ENCODE results near the gene DSG4.
"Not testable (repeated sequence)": the region's sequence is repeated elsewhere in the genome, so short reads cannot be mapped to it uniquely, and the experiment has no call there.

The DSG4 gene, protein sequence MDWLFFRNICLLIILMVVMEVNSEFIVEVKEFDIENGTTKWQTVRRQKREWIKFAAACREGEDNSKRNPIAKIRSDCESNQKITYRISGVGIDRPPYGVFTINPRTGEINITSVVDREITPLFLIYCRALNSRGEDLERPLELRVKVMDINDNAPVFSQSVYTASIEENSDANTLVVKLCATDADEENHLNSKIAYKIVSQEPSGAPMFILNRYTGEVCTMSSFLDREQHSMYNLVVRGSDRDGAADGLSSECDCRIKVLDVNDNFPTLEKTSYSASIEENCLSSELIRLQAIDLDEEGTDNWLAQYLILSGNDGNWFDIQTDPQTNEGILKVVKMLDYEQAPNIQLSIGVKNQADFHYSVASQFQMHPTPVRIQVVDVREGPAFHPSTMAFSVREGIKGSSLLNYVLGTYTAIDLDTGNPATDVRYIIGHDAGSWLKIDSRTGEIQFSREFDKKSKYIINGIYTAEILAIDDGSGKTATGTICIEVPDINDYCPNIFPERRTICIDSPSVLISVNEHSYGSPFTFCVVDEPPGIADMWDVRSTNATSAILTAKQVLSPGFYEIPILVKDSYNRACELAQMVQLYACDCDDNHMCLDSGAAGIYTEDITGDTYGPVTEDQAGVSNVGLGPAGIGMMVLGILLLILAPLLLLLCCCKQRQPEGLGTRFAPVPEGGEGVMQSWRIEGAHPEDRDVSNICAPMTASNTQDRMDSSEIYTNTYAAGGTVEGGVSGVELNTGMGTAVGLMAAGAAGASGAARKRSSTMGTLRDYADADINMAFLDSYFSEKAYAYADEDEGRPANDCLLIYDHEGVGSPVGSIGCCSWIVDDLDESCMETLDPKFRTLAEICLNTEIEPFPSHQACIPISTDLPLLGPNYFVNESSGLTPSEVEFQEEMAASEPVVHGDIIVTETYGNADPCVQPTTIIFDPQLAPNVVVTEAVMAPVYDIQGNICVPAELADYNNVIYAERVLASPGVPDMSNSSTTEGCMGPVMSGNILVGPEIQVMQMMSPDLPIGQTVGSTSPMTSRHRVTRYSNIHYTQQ
- 0 reads per million in 4 experiments for total RNA-seq

DNA sequence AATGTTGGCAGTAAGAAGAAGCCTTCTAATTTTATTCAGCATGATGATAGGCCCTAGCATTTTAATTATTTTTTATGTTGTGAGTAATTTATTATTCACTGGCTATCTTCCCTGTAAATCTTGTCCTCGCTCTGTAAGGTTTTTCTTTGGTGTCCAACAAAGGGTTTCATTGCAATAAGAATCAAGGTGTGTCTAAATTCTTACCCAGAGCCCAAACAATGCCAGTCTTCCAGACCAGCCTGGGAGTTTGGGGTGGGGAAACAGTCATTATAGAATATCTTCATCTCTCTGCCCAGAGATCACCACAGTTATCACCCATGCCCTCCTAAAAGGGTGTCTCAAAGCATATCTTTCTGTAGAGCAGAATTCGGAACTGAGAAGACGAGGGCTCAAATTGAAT is at the start of gene DSG4:
Gene DSG4 (plus strand): TSS at position 301 of the 400 bp plus-strand sequence. CDS start 135 bp downstream, outside the sequence.
- no peak for DNase-seq

DNA sequence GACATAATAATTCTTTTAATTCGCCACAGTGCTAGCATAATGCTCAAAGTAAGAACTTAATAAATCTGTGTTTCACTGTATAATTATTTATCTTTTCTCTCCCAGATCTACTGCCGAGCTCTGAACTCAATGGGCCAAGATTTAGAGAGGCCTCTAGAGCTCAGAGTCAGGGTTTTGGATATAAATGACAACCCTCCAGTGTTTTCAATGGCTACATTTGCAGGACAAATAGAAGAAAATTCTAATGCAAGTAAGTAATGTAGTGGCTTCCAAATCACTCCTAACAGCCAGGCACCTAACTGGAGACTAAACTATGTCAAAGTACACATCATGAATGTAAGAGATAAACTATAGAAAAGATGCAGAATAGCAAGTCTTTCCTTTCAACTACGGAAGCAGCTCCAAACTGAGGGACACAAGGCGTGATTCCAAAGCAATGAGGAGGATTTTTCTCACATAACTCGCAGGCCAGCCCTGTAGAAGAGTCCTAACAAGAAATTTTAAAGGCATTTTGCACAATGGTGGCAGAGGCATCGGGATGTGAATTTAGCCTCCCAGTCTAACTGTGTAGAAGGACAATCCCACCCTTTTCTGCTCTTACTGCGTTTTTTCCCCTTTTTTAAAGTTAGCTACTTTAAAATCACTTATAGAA is 46.7 kb upstream of the DSG4 start:
- no peak for DNase-seq

DNA sequence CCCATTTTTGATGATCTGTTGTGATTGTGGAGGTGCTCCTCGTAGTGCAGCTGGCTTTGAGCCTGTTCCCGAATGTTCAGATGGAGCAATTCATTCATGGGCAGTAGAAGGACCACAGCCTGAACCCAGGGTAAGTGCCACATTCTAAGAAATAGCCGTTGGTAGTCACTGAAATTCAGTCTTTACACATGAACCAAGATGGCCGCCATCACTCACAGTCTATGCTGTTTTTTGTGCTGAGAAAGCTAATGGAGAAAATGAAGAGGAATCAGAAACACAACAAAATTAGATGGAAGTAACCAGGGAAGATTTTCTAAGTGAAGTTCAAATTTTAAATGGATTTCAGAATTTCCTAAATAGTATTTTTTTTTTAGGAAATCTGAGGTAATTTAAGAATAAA is 33.1 kb upstream of the DSG4 start:
- no peak for DNase-seq

DNA sequence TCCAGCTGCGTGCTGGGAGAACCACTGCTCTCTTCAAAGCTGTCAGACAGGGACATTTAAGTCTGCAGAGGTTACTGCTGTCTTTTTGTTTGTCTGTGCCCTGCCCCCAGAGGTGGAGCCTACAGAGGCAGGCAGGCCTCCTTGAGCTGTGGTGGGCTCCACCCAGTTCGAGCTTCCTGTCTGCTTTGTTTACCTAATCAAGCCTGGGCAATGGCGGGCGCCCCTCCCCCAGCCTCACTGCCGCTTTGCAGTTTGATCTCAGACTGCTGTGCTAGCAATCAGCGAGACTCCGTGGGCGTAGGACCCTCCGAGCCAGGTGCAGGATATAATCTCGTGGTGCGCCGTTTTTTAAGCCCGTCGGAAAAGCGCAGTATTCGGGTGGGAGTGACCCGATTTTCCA is 23.2 kb upstream of the DSG4 start:
- DNase-seq, result not testable (repeated sequence)

DNA sequence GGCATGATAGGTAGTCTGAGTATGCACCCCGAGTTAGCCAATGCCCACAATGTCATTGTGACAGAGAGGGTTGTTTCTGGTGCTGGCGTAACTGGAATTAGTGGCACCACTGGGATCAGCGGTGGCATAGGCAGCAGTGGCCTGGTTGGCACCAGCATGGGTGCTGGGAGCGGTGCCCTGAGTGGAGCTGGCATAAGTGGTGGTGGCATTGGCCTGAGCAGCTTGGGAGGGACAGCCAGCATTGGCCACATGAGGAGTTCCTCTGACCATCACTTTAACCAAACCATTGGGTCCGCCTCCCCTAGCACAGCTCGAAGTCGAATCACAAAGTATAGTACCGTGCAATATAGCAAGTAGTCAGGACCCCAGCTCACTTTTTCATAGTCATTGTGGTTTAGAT is 21.6 kb upstream of the DSG4 start:
- DNase-seq, result no peak

DNA sequence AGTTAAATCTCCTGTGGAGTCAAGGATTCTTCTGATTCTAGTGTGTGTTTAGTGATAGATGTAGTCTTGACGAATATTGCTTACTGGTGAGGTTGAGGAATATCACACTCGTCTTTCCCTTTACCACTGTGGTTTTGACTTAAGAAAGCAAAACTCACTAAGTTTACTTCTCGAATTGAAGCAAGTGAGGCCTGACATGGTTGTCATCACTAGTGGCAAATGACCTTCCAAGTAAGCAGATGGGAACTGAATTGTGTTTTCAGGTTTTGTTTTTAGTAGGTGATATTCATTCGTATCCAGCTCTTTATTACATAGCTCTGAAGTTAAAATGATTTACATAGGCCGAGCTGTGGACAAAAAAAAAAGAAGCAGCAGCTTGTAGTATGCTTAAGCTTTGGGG is 20.6 kb upstream of the DSG4 start:
- DNase-seq, result no peak

DNA sequence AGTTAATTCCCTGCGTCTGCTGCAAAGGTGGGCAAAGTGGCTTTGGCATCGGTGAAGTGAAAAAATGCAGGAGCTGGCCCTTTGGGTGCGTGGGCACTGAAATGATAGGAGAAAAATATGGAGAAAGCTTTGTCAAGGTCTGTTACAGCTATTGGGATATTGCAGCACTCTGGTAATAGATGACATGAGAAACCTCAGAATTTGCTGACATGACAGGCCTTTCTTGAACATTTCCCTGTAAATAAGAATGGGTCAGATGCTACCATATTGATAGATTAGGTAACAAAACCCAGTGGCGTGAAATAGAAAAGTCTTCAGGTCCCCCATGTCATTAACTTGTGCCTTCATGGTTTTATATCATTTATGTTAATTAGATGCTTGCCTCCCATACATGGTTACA is 12.4 kb upstream of the DSG4 start:
- DNase-seq, result no peak

DNA sequence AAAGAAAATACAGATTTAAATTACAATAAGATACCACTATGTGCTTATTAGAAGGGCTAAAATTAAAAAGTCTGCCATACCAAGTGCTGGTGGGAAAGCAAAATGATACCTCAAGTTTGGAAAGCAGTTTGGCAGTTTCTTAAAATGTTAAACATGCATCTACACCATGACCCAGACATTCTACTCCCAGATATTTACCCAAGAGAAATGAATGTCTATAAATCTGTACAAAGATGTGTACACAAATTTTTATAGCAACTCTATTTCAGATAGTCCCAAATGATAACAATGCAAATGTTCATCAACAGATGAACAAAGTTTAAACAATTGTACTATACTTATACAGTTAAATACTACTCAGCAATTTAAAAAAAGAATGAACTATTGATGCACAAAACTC is 7.1 kb upstream of the DSG4 start:
- no peak for DNase-seq

DNA sequence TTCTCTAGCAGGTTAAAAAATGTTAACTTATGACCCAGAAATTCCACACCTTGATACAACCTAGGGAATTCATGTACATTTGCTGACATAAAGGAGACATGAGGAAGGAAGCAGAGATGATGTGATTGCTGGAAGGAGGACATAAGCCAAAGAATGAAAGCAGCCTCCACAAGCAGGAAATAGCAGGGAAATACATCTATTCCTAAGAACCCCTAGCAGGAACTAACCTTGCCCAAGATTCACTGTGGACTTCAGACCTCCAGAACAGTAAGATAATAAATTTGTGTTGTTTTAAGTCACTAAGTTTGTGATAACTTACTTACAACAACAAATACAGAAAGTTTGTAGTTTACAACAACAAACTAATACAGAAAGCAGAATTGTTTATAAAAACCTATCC is 4.6 kb upstream of the DSG4 start:
- DNase-seq, result no peak

DNA sequence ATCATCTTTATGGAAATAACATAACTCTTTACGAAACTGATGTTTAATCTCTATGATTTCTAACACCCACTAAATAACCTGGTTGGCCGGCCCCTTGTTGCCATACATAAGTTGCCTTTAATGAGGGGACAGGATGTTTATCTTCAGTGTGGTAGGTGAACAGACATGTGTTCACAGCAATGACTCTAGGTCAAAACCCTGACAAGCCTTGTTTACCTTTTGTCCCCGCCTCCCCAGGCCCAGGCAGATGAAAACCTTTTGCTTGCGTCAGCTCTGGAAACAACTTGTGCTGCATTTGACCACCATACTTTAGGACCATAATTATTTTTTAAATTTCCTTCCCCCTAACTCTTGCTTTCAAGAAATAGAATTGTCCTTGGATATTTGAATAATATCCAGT is 2.9 kb upstream of the DSG4 start:
- no peak for DNase-seq

DNA sequence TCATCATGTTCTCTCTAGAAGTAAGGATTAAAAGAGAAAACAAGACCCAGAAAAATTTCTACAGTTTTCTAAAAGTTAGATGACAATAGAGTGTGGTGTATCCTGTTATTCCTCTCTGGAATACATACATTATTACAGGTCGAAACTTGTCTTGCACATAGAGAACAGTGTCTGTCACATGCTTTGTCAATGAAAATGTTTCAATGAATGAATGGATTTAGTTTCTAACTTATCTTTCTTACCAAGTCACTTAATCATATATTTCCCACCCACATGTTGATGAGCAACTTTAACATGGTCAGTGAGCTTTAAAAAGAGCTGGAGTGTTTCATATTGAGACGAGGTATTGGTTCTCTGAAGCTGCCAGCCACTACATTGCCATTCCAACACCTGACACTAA is 4.3 kb downstream of the DSG4 start:
- DNase-seq, result no peak

DNA sequence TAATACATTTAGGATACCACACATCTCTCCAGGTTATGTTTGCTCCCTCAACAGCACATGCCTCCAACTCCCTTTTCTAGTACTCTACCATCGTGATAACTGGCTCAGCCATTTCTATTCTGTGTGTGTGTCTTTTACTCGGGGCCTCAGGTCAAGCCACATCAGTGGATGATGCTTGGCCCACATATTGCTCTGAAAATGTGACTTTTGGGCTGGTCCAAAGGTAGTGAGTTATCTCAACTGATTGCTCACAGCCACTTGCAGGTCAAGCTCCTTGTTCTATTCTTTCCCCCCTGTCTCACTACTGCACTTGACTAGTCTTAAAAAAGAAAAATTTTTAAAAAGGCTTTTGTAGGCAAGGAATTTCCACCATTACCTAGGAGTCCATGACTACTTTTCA is 5.5 kb downstream of the DSG4 start:
- DNase-seq, result no peak

DNA sequence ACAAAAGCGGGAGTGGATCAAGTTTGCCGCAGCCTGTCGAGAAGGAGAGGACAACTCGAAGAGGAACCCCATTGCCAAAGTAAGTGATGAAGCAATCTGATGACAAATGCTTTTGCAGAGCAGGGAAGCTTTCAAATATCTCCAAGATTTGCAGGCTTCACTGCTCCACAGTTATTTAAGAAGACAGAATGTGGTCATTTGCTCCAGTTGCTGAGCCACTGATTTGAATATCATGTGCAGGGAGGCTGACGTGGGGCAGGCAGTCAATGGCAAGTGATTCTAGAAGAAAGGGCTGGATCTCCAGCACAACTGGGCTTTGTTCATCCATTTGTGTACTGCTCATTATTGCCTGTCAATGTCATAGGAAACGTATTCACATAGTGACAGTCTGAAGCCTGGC is 10.2 kb downstream of the DSG4 start:
- no peak for DNase-seq

DNA sequence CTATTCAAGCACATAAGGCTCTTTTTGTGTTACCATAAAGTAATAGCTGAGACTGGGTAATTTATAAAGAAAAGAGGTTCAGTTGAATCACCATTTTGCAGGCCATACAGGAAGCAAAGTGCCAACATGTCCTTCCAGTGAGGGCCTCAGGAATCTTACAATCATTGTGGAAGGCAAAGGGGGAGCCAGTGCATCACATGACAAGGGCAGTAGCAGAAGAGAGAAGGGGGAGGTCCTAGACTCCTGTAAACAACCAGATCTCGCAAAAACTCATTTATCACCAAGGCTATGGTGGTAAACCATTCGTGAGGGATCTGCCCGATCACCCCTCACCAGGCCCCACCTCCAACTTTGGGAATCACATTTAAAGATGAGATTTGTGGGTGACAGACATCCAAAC is 16.7 kb downstream of the DSG4 start:
- DNase-seq, result no peak

DNA sequence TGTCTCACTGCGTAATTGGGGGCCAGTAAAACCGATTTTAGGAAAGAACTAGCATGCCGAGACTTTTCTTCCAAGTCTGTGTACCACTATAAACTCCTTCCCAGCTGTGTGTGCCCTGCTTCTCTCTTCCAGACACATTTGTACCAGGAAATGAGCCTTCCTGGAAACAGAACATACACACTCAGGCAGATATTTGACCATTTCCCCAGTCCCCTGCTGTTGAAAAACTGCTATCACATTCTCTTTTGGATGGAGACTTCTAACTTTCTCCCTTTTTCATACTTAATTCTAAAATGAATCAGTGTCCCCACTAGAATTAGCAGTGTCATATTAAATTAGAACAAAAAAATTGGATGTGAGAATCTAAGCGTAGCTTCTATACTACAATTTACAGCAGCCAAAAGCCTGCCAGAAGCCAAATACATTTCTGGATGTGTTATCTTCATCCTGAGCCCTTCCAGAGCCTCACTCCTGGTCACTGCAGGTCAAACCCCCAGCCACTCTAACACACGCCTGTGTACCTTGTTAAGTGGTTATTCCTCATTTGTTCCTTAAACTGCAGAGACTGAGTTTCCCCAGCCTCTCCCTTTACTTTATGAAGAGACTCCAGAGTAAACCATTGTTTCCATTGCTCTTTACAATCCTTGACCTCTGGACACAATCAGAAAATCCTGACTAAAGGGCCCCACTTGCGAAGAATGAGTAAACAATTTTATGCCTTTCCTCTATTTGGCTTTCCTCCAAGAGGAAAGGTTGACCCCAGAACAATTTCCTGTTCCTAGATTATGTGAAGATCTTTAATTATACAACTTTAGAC is 20.4 kb downstream of the DSG4 start:
- no peak for DNase-seq

DNA sequence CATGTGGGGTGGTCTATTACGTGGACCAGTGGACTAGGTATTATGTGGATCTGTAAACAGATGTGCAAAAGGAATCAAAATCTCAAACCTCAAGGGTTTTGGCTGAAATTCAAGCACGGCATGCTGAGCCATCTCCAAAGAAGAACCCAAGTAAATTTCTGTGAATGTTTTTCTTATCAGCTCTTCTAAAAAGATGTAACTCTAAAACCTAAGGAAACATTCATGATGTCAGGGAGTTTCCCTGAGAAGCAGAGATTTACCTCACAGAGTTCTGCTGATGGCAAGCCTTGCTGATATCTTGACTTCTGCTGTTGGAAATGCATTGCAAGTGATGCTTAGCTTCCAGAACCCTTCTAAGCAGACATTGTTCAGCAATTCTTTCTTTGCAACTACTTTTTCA is 21.6 kb downstream of the DSG4 start:
- no peak for DNase-seq

DNA sequence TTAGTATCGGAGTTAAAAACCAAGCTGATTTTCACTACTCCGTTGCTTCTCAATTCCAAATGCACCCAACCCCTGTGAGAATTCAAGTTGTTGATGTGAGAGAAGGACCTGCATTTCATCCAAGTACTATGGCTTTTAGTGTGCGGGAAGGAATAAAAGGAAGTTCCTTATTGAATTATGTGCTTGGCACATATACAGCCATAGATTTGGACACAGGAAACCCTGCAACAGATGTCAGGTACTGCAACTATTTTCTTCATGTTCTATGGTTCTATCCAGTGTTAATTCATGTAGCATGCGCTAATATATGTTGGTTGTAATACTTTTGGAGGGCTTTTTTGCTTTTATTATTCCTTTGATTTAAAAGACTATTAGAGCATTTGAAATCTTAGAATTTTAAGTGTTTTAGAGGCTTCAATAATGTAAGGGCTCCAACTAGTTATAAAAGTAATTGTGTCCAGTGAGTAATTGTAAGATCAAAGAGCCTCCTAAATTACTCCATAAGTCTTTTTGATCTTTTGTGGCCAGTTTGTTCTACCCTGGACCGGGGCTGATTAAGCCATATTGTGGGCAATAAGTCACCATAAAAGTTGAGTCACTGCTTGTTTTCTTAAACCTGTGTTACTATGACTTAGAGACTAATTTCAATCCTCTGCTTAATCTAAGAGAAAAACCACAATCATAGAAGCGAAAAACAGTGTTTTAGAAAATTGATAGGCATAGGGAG is 22.9 kb downstream of the DSG4 start:
- no peak for DNase-seq

DNA sequence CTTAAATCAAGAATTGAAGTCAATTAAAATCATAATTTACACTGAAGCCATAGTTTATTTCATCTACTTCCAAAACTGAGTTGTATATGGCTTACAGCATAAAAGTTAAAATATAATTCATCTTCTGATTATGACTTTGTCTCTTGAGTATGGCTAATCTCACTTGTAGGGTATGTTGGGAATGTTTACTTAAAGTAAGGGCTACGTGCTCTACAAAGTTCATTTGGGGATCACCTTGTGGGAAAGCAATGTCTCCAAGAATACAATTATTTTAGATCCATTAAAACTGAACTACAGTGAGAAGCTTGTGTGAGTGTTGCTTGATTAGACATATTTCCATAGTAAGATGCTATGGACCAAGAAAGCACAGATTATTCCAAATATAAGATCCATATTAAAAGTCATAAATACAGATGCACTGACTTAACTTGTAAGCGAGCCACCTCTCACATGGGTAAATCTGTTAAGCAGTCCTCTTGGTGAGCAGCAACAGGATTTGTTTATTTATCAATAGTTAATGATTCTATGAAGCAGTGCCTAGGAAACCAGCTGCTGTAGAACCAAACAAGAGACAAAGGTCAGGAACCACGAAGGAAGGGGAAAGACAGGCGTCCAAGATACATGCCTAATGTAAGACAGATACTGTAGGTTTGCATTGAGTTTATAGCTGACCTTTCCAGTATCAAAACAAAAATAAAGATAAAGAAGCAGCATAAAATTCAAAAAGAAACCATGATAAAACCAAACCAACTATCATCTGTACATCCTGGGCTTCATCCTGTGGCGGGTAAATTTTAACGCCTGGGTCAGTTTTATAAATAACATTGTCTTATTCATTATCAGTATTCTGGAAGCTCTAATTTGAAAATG is 24.8 kb downstream of the DSG4 start:
- no peak for DNase-seq

DNA sequence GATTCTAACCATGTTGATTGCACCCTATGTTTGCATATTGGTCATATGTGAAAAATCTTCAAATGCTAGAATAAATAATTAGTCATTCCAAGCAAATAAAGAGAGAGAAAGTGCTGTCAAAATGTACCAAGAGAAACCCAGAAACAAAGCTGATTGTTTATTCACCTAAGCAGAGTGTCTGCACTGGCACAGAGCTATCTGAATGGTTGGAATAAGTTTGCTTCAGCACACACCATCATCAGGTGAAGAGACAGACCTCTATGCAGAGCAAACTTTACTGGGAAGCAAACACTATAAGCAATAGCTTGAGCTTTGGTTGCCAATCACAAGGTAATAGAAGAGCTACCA is 25.4 kb downstream of the DSG4 start:
- no peak for DNase-seq

DNA sequence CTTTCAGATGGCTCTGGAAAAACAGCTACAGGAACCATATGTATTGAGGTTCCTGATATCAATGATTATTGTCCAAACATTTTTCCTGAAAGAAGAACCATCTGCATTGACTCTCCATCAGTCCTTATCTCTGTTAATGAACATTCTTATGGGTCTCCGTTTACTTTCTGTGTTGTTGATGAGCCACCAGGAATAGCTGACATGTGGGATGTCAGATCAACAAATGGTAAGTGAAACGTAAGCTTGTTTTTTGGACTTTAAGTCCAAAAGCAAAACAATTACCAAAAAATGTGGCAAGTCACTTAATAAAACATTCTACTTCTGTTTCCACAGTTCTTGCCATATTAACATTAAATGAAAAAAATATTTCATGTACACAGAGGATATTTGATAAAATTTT is 26.8 kb downstream of the DSG4 start:
- no peak for DNase-seq

DNA sequence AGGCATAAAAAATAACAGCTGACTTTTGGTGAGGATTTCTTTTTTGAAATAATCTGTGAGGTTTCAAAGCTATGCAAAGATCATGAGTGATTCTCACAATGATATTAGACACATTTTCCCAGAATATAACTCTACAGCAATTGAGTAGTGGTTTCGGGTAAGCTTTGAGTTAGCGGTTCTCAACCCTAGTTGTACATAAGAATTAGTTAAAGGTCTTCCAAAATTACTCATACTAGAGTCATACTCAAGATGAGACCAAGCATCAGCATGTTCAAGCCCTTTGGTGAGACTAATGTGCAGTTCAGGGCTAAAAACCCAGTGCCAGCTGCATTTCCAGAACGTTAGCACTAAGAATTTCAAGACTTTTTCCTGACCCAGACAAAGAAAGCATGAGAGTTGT is 31.1 kb downstream of the DSG4 start:
- DNase-seq, result no peak

Data from effector CD8-positive, alpha-beta T cell (primary cell).